GM23338 (cell line): ENCODE measurements around the gene PPFIBP2. TPM values are rescaled to one million over a fixed set of nuclear protein-coding genes. Genes with fewer than 3 reads are reported as not detected.

Experiments
- ATAC-seq: fragments of 200-7000 bp; cut with Tn5 transposase; 3 replicates; pipeline ENCODE4 v1.9.1; 2020
- DNase-seq: peaks from one replicate; pipeline ENCODE4 v3.0.0-alpha.2; 2015; ENCODE audit warnings: low spot score
- H2AFZ ChIP-seq: fragments of 200-600 bp; sonication (generic); 2 replicates; pipeline ENCODE4 v1.8.0; 2016; ENCODE audit warnings: antibody characterized with exemption, mild to moderate bottlenecking, moderate library complexity
- H3F3A ChIP-seq: fragments of 200-600 bp; sonication (generic); replicated peaks from 2 replicates; pipeline ENCODE4 v1.8.0; 2017; ENCODE audit warnings: antibody characterized with exemption, mixed run types, low read depth
- H3K27ac ChIP-seq: fragments of 200-600 bp; sonication (generic); 2 replicates; pipeline ENCODE4 v1.6.1; 2016; ENCODE audit warnings: low read depth
- H3K27me3 ChIP-seq: fragments of 200-600 bp; sonication (generic); 2 replicates; pipeline ENCODE4 v1.8.0; 2016; ENCODE audit warnings: mild to moderate bottlenecking, mixed run types, moderate library complexity; ENCODE audit not compliant: insufficient read depth
- H3K36me3 ChIP-seq: fragments of 200-600 bp; sonication (generic); 2 replicates; pipeline ENCODE4 v1.8.0; 2016; ENCODE audit warnings: mild to moderate bottlenecking; ENCODE audit not compliant: insufficient read depth
- H3K4me1 ChIP-seq: fragments of 200-600 bp; sonication (generic); 2 replicates; pipeline ENCODE4 v1.8.0; 2016; ENCODE audit warnings: mild to moderate bottlenecking, moderate library complexity; ENCODE audit not compliant: insufficient read depth
- H3K4me2 ChIP-seq: fragments of 200-600 bp; sonication (generic); 2 replicates; pipeline ENCODE4 v1.7.1; 2017; ENCODE audit warnings: mixed run types
- H3K4me3 ChIP-seq: fragments of 200-600 bp; sonication (generic); 2 replicates; pipeline ENCODE4 v1.6.1; 2016; ENCODE audit warnings: mixed run types
- H3K79me2 ChIP-seq: fragments of 200-600 bp; sonication (generic); replicated peaks from 2 replicates; pipeline ENCODE4 v1.8.0; 2017; ENCODE audit warnings: mild to moderate bottlenecking; ENCODE audit not compliant: insufficient read depth
- H3K9me2 ChIP-seq: fragments of 200-600 bp; sonication (generic); 2 replicates; pipeline ENCODE4 v1.8.0; 2017; ENCODE audit not compliant: insufficient read depth
- H4K20me1 ChIP-seq: fragments of 200-600 bp; sonication (generic); replicated peaks from 2 replicates; pipeline ENCODE4 v1.8.0; 2017; ENCODE audit warnings: mild to moderate bottlenecking; ENCODE audit not compliant: insufficient read depth
- H3K27ac Mint-ChIP-seq: 2 replicates; pipeline ENCODE4 v1.8.0; 2020; ENCODE audit warnings: inconsistent platforms, mild to moderate bottlenecking, moderate library complexity, mixed read lengths
- H3K27me3 Mint-ChIP-seq: 3 replicates; pipeline ENCODE4 v1.8.0; 2022; ENCODE audit warnings: low read depth, mild to moderate bottlenecking, moderate library complexity, mixed read lengths, inconsistent platforms; ENCODE audit not compliant: insufficient read depth, poor library complexity
- H3K36me3 Mint-ChIP-seq: 3 replicates; pipeline ENCODE4 v1.8.0; 2021; ENCODE audit warnings: low read depth, mild to moderate bottlenecking, inconsistent platforms, moderate library complexity, mixed read lengths
- H3K4me1 Mint-ChIP-seq: 3 replicates; pipeline ENCODE4 v1.8.0; 2020; ENCODE audit warnings: mild to moderate bottlenecking, inconsistent platforms, mixed read lengths
- H3K4me3 Mint-ChIP-seq: 3 replicates; pipeline ENCODE4 v1.8.0; 2021; ENCODE audit warnings: moderate library complexity, mild to moderate bottlenecking, inconsistent platforms, mixed read lengths
- H3K9me3 Mint-ChIP-seq: 3 replicates; pipeline ENCODE4 v1.8.0; 2020; ENCODE audit warnings: moderate library complexity, mild to moderate bottlenecking, inconsistent platforms, mixed read lengths
- CREB1 ChIP-seq: fragments of 250-450 bp; sonication (Bioruptor Pico); IDR thresholded peaks from 2 replicates; pipeline ENCODE4 v1.5.0; 2020; ENCODE audit warnings: low read depth, mild to moderate bottlenecking, moderate library complexity
- NANOG ChIP-seq: IDR thresholded peaks from 2 replicates; pipeline ENCODE4 v1.6.1; 2016; ENCODE audit warnings: antibody characterized with exemption, borderline replicate concordance
- ZNF114 ChIP-seq: fragments of 250-450 bp; sonication (Bioruptor Pico); IDR thresholded peaks from 2 replicates; pipeline ENCODE4 v1.5.0; 2020; ENCODE audit warnings: mild to moderate bottlenecking, moderate library complexity
- ZNF331 ChIP-seq: fragments of 250-450 bp; sonication (Bioruptor Pico); IDR thresholded peaks from 2 replicates; pipeline ENCODE4 v1.5.0; 2020; ENCODE audit warnings: low read depth, mild to moderate bottlenecking, moderate library complexity
- polyA plus RNA-seq: library from polyadenylated mRNA; unstranded; fragments of >200 nt; fragmentation: Nextera tagmentation; extraction: Ambion mirVana; gene quantifications from 2 replicates; pipeline ENCODE4 v1.2.1, GENCODE V29; 2016
- total RNA-seq: library from RNA; depleted of rRNA; stranded (reverse); fragments of >200 nt; shearing (Covaris generic); gene quantifications from 2 replicates; pipeline ENCODE4 v1.2.3, GENCODE V29; 2014
- TF ChIP-seq, protein P1 (sequence below): fragments of 250-450 bp; sonication (Bioruptor Pico); IDR thresholded peaks from 2 replicates; pipeline ENCODE4 v1.5.0; 2020; ENCODE audit warnings: mild to moderate bottlenecking, moderate library complexity
- TF ChIP-seq, protein P2 (sequence below): IDR thresholded peaks from one replicate; pipeline ENCODE4 v1.6.1; 2018; ENCODE audit warnings: antibody characterized with exemption; ENCODE audit not compliant: unreplicated experiment

Gene PPFIBP2
- total and polyA plus RNA-seq, 2 experiments from 2014 or later, result 7.1 to 14.8 TPM

GRCh38 chr11:7619322-7619721 lies 105.5 kb downstream of the PPFIBP2 start (continued):
- TF ChIP-seq, protein P1, sequence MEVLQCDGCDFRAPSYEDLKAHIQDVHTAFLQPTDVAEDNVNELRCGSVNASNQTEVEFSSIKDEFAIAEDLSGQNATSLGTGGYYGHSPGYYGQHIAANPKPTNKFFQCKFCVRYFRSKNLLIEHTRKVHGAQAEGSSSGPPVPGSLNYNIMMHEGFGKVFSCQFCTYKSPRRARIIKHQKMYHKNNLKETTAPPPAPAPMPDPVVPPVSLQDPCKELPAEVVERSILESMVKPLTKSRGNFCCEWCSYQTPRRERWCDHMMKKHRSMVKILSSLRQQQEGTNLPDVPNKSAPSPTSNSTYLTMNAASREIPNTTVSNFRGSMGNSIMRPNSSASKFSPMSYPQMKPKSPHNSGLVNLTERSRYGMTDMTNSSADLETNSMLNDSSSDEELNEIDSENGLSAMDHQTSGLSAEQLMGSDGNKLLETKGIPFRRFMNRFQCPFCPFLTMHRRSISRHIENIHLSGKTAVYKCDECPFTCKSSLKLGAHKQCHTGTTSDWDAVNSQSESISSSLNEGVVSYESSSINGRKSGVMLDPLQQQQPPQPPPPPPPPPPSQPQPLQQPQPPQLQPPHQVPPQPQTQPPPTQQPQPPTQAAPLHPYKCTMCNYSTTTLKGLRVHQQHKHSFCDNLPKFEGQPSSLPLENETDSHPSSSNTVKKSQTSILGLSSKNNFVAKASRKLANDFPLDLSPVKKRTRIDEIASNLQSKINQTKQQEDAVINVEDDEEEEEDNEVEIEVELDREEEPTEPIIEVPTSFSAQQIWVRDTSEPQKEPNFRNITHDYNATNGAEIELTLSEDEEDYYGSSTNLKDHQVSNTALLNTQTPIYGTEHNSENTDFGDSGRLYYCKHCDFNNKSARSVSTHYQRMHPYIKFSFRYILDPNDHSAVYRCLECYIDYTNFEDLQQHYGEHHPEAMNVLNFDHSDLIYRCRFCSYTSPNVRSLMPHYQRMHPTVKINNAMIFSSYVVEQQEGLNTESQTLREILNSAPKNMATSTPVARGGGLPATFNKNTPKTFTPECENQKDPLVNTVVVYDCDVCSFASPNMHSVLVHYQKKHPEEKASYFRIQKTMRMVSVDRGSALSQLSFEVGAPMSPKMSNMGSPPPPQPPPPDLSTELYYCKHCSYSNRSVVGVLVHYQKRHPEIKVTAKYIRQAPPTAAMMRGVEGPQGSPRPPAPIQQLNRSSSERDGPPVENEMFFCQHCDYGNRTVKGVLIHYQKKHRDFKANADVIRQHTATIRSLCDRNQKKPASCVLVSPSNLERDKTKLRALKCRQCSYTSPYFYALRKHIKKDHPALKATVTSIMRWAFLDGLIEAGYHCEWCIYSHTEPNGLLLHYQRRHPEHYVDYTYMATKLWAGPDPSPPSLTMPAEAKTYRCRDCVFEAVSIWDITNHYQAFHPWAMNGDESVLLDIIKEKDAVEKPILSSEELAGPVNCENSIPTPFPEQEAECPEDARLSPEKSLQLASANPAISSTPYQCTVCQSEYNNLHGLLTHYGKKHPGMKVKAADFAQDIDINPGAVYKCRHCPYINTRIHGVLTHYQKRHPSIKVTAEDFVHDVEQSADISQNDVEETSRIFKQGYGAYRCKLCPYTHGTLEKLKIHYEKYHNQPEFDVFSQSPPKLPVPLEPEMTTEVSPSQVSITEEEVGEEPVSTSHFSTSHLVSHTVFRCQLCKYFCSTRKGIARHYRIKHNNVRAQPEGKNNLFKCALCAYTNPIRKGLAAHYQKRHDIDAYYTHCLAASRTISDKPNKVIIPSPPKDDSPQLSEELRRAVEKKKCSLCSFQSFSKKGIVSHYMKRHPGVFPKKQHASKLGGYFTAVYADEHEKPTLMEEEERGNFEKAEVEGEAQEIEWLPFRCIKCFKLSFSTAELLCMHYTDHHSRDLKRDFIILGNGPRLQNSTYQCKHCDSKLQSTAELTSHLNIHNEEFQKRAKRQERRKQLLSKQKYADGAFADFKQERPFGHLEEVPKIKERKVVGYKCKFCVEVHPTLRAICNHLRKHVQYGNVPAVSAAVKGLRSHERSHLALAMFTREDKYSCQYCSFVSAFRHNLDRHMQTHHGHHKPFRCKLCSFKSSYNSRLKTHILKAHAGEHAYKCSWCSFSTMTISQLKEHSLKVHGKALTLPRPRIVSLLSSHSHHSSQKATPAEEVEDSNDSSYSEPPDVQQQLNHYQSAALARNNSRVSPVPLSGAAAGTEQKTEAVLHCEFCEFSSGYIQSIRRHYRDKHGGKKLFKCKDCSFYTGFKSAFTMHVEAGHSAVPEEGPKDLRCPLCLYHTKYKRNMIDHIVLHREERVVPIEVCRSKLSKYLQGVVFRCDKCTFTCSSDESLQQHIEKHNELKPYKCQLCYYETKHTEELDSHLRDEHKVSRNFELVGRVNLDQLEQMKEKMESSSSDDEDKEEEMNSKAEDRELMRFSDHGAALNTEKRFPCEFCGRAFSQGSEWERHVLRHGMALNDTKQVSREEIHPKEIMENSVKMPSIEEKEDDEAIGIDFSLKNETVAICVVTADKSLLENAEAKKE, result no peak
- TF ChIP-seq NANOG (no peak), ZNF331 (no peak)

DNA sequence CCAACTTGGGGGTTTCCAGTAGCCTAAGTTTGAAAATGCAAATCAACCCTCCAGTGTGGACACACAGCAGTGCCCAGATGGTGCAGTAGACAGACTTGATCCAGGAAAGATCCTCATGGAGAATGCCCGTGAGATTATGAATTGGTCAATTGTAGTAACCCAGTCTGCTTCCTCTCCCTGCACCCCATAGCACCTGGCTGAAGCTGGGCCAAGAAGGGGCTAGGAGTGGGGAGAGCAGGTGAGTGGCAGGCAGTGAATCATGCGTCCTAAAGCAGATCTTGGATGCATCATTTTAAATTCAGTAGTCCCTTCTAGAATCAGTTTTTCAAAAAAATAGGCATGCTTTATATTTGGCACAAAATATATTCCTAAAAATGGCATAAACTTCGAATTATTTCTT lies 107.3 kb downstream of the PPFIBP2 start:
- DNase-seq (no peak), ATAC-seq (peak; percentile 84)
- H3K79me2 ChIP-seq, result no peaks in the 10 kb centered on the region
- no peak overlapping the region for H2AFZ ChIP-seq
- H3K4me1 Mint-ChIP-seq, result peaks cover 23% of the 10 kb centered on the region
- peaks cover 22% of the 10 kb centered on the region for H3K4me1 ChIP-seq
- peaks cover 2% of the 10 kb centered on the region for H3K27me3 Mint-ChIP-seq
- H3K36me3 Mint-ChIP-seq, result peaks cover 3% of the 10 kb centered on the region; the same call in 1 of the 3 replicates
- peak overlapping the region; percentile 45 for H3K4me2 ChIP-seq
- H3K27ac ChIP-seq, result no peak overlapping the region; the same call in 1 of the 2 replicates
- peak overlapping the region; percentile 31; the same call in 1 of the 2 replicates for H3K4me3 ChIP-seq
- H3F3A ChIP-seq, result no peaks in the 10 kb centered on the region
- peaks cover 13% of the 10 kb centered on the region for H3K9me2 ChIP-seq
- H3K4me3 Mint-ChIP-seq, result no peak overlapping the region
- no peaks in the 10 kb centered on the region for H3K9me3 Mint-ChIP-seq
- H3K36me3 ChIP-seq, result no peaks in the 10 kb centered on the region
- H3K27me3 ChIP-seq, result no peaks in the 10 kb centered on the region
- H3K27ac Mint-ChIP-seq, result peak overlapping the region; percentile 57; the same call in 1 of the 2 replicates
- H4K20me1 ChIP-seq, result no peaks in the 10 kb centered on the region
- TF ChIP-seq, protein P1, result no peak
- TF ChIP-seq, protein P2, sequence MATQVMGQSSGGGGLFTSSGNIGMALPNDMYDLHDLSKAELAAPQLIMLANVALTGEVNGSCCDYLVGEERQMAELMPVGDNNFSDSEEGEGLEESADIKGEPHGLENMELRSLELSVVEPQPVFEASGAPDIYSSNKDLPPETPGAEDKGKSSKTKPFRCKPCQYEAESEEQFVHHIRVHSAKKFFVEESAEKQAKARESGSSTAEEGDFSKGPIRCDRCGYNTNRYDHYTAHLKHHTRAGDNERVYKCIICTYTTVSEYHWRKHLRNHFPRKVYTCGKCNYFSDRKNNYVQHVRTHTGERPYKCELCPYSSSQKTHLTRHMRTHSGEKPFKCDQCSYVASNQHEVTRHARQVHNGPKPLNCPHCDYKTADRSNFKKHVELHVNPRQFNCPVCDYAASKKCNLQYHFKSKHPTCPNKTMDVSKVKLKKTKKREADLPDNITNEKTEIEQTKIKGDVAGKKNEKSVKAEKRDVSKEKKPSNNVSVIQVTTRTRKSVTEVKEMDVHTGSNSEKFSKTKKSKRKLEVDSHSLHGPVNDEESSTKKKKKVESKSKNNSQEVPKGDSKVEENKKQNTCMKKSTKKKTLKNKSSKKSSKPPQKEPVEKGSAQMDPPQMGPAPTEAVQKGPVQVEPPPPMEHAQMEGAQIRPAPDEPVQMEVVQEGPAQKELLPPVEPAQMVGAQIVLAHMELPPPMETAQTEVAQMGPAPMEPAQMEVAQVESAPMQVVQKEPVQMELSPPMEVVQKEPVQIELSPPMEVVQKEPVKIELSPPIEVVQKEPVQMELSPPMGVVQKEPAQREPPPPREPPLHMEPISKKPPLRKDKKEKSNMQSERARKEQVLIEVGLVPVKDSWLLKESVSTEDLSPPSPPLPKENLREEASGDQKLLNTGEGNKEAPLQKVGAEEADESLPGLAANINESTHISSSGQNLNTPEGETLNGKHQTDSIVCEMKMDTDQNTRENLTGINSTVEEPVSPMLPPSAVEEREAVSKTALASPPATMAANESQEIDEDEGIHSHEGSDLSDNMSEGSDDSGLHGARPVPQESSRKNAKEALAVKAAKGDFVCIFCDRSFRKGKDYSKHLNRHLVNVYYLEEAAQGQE, result no peak
- TF ChIP-seq ZNF331 (no peak), ZNF114 (no peak), CREB1 (CRISPR knock-in tag) (no peak)
